ENCODE results near the gene ANKS1A.

Gene ANKS1A

DNA sequence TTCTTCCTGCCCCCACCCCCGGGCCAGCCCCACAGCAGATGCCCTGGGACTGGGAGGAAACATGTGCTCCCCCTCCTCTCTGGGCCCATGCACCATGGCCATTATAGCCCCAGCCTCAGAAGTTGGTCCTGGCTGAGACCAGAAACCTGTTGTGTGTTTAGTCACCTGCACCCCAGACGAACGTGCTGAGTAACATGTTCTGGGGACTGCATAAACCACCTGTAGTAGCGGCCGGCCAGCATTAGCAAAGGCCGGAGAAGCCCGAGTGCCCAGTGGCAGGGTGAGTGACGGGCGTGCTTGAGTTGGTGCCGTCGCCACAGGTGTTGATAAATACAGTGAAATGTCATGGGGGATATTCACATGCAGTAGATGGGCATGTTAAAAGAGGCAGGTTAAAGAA lies 178.2 kb downstream of the ANKS1A start:
- no peak for TF ChIP-seq GATA2 (IDR thresholded peaks at IDR 0.05; ENCODE audit: low read depth, low read length)
- TF ChIP-seq GATA3 (IDR thresholded peaks at IDR 0.05; ENCODE audit: low read depth, low read length), result no peak

DNA sequence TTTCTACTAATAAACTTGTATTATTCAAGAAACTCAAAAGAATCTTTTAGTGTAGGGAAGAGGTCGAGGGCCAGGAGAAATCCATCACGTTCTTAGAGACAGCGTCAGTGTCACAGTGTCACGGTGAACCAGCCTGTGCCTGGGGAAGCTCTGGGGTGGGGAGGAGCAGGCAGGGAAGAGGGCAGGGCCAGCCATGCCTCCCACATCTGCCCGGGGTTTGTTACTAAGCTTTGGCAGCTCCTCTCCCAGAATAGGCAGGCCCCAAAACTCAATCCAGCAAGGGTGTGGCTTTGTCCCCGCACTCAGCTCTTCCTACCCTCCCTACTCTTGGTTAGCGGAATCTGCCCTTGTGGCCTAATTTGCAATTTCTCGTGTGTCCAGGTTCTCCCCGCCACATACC lies 179.2 kb downstream of the ANKS1A start:
- no peak for TF ChIP-seq GATA2 (IDR thresholded peaks at IDR 0.05; ENCODE audit: low read depth, low read length)
- TF ChIP-seq GATA3 (IDR thresholded peaks at IDR 0.05; ENCODE audit: low read depth, low read length), result no peak

GRCh38 chr6:35068644-35069043 lies 179.6 kb downstream of the ANKS1A start:
- TF ChIP-seq GATA2 (IDR thresholded peaks at IDR 0.05; ENCODE audit: low read depth, low read length) (no peak), GATA3 (IDR thresholded peaks at IDR 0.05; ENCODE audit: low read depth, low read length) (no peak)

DNA sequence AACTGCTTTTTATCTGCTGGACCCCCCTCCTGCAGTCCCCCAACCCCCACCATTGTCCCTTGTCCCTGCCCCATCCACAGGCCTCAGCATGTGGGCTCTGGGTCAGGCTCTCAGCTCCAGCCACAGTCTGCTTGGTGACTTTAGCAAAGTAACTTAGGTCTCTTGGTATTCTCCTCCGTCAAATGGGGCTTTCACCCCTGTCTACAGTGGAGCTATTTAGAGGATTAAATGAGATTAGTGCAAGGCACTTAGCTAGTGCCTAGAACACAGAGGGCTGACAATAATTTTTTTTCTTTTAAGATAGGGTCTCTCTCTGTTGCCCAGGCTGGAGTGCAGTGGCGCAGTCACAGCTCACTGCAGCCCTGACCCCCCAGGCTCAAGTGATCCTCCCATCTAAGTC lies 180.2 kb downstream of the ANKS1A start:
- TF ChIP-seq GATA3 (IDR thresholded peaks at IDR 0.05; ENCODE audit: low read depth, low read length) (no peak), GATA2 (IDR thresholded peaks at IDR 0.05; ENCODE audit: low read depth, low read length) (no peak)

GRCh38 chr6:35070111-35070510 lies 181.1 kb downstream of the ANKS1A start:
- TF ChIP-seq GATA3 (IDR thresholded peaks at IDR 0.05; ENCODE audit: low read depth, low read length), result no peak

GRCh38 chr6:35071347-35071994 lies 182.4 kb downstream of the ANKS1A start:
- TF ChIP-seq GATA2 (IDR thresholded peaks at IDR 0.05; ENCODE audit: low read depth, low read length), result no peak
- no peak for TF ChIP-seq GATA3 (IDR thresholded peaks at IDR 0.05; ENCODE audit: low read depth, low read length)

- no peak for TF ChIP-seq GATA2 (IDR thresholded peaks at IDR 0.05; ENCODE audit: low read depth, low read length)
- TF ChIP-seq GATA3 (IDR thresholded peaks at IDR 0.05; ENCODE audit: low read depth, low read length), result no peak
Measured at GRCh38 chr6:35072051-35072697, 183.1 kb downstream of the ANKS1A start.

- no peak for TF ChIP-seq GATA2 (IDR thresholded peaks at IDR 0.05; ENCODE audit: low read depth, low read length)
- TF ChIP-seq GATA3 (IDR thresholded peaks at IDR 0.05; ENCODE audit: low read depth, low read length), result no peak
Measured at GRCh38 chr6:35072698-35073055, 183.6 kb downstream of the ANKS1A start.

GRCh38 chr6:35073211-35073610 lies 184.2 kb downstream of the ANKS1A start:
- TF ChIP-seq GATA2 (IDR thresholded peaks at IDR 0.05; ENCODE audit: low read depth, low read length), result no peak

- no peak for TF ChIP-seq GATA3 (IDR thresholded peaks at IDR 0.05; ENCODE audit: low read depth, low read length)
- TF ChIP-seq GATA2 (IDR thresholded peaks at IDR 0.05; ENCODE audit: low read depth, low read length), result no peak
Measured at GRCh38 chr6:35073766-35074471, 184.9 kb downstream of the ANKS1A start.

DNA sequence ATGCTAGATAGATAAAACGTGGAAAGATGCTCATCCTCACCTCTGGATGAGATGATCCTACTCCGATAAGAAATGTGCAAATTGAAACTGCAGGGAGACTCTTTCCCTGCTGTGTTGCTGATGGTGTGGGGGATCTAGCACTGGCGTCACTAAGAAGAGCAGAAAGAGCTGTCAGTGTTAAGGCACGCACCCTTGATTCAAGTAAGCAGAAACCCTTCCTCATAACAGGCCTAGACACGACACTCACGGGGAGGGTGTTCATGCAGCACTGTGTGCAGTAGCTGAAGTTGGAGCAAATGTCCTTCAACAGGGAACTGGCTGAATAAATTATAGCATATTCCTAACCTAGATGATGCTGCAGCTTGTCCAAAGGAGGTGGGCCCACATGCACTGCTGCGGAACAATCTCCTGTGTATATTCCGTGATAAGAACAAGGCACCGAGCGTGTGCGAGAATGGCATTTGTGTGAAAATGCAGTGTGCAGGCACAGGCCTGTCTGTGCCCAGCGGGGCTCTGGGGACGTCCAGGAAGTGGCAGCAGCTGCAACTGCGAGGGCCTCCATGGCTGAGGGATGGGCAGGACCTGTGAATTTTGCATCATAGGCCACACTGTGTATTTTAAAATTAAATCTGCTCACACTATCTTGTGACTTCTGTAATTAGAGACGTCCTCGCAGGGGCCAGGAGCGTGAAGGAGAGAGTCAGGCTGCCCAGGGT lies 188.1 kb downstream of the ANKS1A start:
- no peak for TF ChIP-seq GATA2 (IDR thresholded peaks at IDR 0.05; ENCODE audit: low read depth, low read length)
- TF ChIP-seq GATA3 (IDR thresholded peaks at IDR 0.05; ENCODE audit: low read depth, low read length), result no peak

GRCh38 chr6:35077713-35078105 lies 188.7 kb downstream of the ANKS1A start:
- TF ChIP-seq GATA2 (IDR thresholded peaks at IDR 0.05; ENCODE audit: low read depth, low read length) (no peak), GATA3 (IDR thresholded peaks at IDR 0.05; ENCODE audit: low read depth, low read length) (no peak)

- TF ChIP-seq GATA3 (IDR thresholded peaks at IDR 0.05; ENCODE audit: low read depth, low read length) (no peak), GATA2 (IDR thresholded peaks at IDR 0.05; ENCODE audit: low read depth, low read length) (no peak)
Measured at GRCh38 chr6:35078226-35078850, 189.3 kb downstream of the ANKS1A start.

GRCh38 chr6:35078896-35079295 lies 189.8 kb downstream of the ANKS1A start:
- TF ChIP-seq GATA2 (IDR thresholded peaks at IDR 0.05; ENCODE audit: low read depth, low read length) (no peak), GATA3 (IDR thresholded peaks at IDR 0.05; ENCODE audit: low read depth, low read length) (no peak)
